H1 (cell line): ENCODE measurements around the gene GNRHR.

Source experiments
- ATF2 ChIP-seq: IDR thresholded peaks from 2 replicates; pipeline ENCODE4 v1.6.1; 2012; ENCODE audit warnings: low read length, inconsistent platforms
- CBX5 ChIP-seq: fragments of 300-800, 300-1000 bp; sonication (generic); IDR thresholded peaks from 2 replicates; pipeline ENCODE4 v1.7.1; 2016; ENCODE audit warnings: antibody characterized with exemption, low read length, low read depth
- CEBPB ChIP-seq: IDR thresholded peaks from 2 replicates; pipeline ENCODE4 v1.6.1; 2012; ENCODE audit warnings: low read depth, low read length
- CHD2 ChIP-seq: IDR thresholded peaks from 2 replicates; pipeline ENCODE4 v1.6.1; 2012; ENCODE audit warnings: low read length, improper control_type of control experiment
- CTCF ChIP-seq, 3 experiments: IDR thresholded peaks; 1 replicate in 2 of 3; 2 replicates in 1 of 3; pipeline versions ENCODE4 v1.5.1 to v1.6.1; 2011; ENCODE audit warnings: low read length in 3 of 3, mild to moderate bottlenecking in 3 of 3, inconsistent platforms in 2 of 3, low read depth in 1 of 3, moderate library complexity in 1 of 3; ENCODE audit not compliant: insufficient read depth in 1 of 3; ENCODE audit errors: control extremely low read depth in 1 of 3
- EGR1 ChIP-seq: IDR thresholded peaks from 2 replicates; pipeline ENCODE4 v1.6.1; 2011; ENCODE audit warnings: low read depth, low read length, borderline replicate concordance
- EP300 ChIP-seq, 2 experiments: IDR thresholded peaks; 1 replicate in 1 of 2; 2 replicates in 1 of 2; pipeline ENCODE4 v1.6.1; 2011 to 2012; ENCODE audit warnings: low read depth in 2 of 2, low read length in 2 of 2, mild to moderate bottlenecking in 2 of 2, borderline replicate concordance in 1 of 2, inconsistent platforms in 1 of 2, moderate library complexity in 1 of 2
- EZH2 ChIP-seq: fragments of 200-600 bp; sonication (generic); IDR thresholded peaks from 2 replicates; pipeline ENCODE4 v1.7.1; 2012; ENCODE audit warnings: low read depth, mild to moderate bottlenecking, moderate library complexity, low read length, inconsistent platforms; ENCODE audit not compliant: severe bottlenecking
- JUND ChIP-seq: IDR thresholded peaks from 2 replicates; pipeline ENCODE4 v1.6.1; 2011; ENCODE audit warnings: mild to moderate bottlenecking, improper control_type of control experiment, low read length
- MAX ChIP-seq: IDR thresholded peaks from 2 replicates; pipeline ENCODE4 v1.6.1; 2012; ENCODE audit warnings: inconsistent platforms
- POLR2A ChIP-seq, 2 experiments: IDR thresholded peaks; 1 replicate in 1 of 2; 2 replicates in 1 of 2; pipeline ENCODE4 v1.6.1; 2011; ENCODE audit warnings: low read depth in 2 of 2, low read length in 2 of 2, mild to moderate bottlenecking in 2 of 2; ENCODE audit errors: control extremely low read depth in 1 of 2
- RAD21 ChIP-seq, 2 experiments: IDR thresholded peaks in 1 of 2; conservative IDR thresholded peaks in 1 of 2; 2 replicates each; pipeline ENCODE4 v1.6.1; 2011; ENCODE audit warnings: low read depth in 2 of 2, low read length in 2 of 2, improper control_type of control experiment in 1 of 2, inconsistent platforms in 1 of 2, mild to moderate bottlenecking in 1 of 2, moderate library complexity in 1 of 2
- ZNF274 ChIP-seq: IDR thresholded peaks from 2 replicates; pipeline ENCODE4 v1.7.0; 2012; ENCODE audit warnings: low read length, borderline replicate concordance; ENCODE audit errors: extremely low read depth
- TF ChIP-seq, protein P1 (sequence below): IDR thresholded peaks from 2 replicates; pipeline ENCODE4 v1.6.1; 2011; ENCODE audit warnings: low read length, improper control_type of control experiment

DNA sequence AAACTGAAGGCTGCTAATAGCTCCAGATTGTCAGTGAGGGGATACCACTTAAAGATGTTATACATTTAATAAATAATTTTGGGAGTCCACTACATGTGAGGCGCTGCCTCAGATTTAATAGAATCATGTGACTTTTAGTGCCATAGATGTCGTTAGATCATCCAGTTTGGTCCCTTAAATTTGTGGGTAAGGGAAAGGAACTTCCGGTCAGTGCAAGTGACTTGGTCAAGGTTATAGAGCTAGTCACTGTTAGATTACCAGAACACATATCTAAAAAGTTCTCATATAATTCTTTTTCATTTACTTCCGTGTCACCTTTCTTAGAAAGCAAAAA is 52.7 kb downstream of the GNRHR start:
- TF ChIP-seq POLR2A (IDR thresholded peaks at IDR 0.05; ENCODE audit: control extremely low read depth in 1 of 2, low read depth in 2 of 2, low read length in 2 of 2) (no peak), ZNF274 (no peak), RAD21 (IDR thresholded peaks at IDR 0.05 in 1 of 2, conservative IDR thresholded peaks at IDR 0.05 in 1 of 2; ENCODE audit: low read depth in 2 of 2, low read length in 2 of 2) (no peak), CBX5 (no peak), CTCF (IDR thresholded peaks at IDR 0.05; ENCODE audit: control extremely low read depth in 1 of 3, insufficient read depth in 1 of 3, low read depth in 1 of 3, low read length in 3 of 3) (no peak), JUND (no peak), CEBPB (no peak), CHD2 (no peak), EZH2 (no peak), MAX (no peak), EGR1 (no peak), ATF2 (no peak), EP300 (IDR thresholded peaks at IDR 0.05; ENCODE audit: borderline replicate concordance in 1 of 2, low read depth in 2 of 2, low read length in 2 of 2) (no peak)
- TF ChIP-seq, protein P1, sequence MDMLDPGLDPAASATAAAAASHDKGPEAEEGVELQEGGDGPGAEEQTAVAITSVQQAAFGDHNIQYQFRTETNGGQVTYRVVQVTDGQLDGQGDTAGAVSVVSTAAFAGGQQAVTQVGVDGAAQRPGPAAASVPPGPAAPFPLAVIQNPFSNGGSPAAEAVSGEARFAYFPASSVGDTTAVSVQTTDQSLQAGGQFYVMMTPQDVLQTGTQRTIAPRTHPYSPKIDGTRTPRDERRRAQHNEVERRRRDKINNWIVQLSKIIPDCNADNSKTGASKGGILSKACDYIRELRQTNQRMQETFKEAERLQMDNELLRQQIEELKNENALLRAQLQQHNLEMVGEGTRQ: no peak
